GM23248 (cell line): Measurements from ENCODE around the gene CD33. TPM values are rescaled to one million over a fixed set of nuclear protein-coding genes. Genes with fewer than 3 reads are reported as not detected.

ENCODE experiments used
- DNase-seq: peaks from one replicate; pipeline ENCODE4 v3.0.0-alpha.2; 2015
- H2AFZ ChIP-seq: fragments of 200-600 bp; sonication (generic); 2 replicates; pipeline ENCODE4 v1.6.1; 2016; ENCODE audit warnings: antibody characterized with exemption
- H3F3A ChIP-seq: fragments of 200-600 bp; sonication (generic); 2 replicates; pipeline ENCODE4 v1.6.1; 2016; ENCODE audit warnings: mild to moderate bottlenecking, antibody characterized with exemption, mixed run types; ENCODE audit not compliant: insufficient read depth
- H3K27ac ChIP-seq: fragments of 200-600 bp; sonication (generic); 2 replicates; pipeline ENCODE4 v1.5.1; 2016; ENCODE audit warnings: mild to moderate bottlenecking
- H3K27me3 ChIP-seq: fragments of 200-600 bp; sonication (generic); replicated peaks from 2 replicates; pipeline ENCODE4 v1.6.1; 2016; ENCODE audit warnings: mild to moderate bottlenecking; ENCODE audit not compliant: insufficient read depth
- H3K36me3 ChIP-seq: fragments of 200-600 bp; sonication (generic); 2 replicates; pipeline ENCODE4 v1.6.1; 2016; ENCODE audit warnings: low read depth, mild to moderate bottlenecking
- H3K4me1 ChIP-seq: fragments of 200-600 bp; sonication (generic); 2 replicates; pipeline ENCODE4 v1.6.1; 2016; ENCODE audit warnings: mild to moderate bottlenecking; ENCODE audit not compliant: insufficient read depth
- H3K4me2 ChIP-seq: fragments of 200-600 bp; sonication (generic); one replicate; pipeline ENCODE4 v1.6.1; 2016; ENCODE audit warnings: mild to moderate bottlenecking; ENCODE audit not compliant: unreplicated experiment
- H3K4me3 ChIP-seq: fragments of 200-600 bp; sonication (generic); 2 replicates; pipeline ENCODE4 v1.5.1; 2016; ENCODE audit warnings: mild to moderate bottlenecking
- H3K79me2 ChIP-seq: fragments of 200-600 bp; sonication (generic); 2 replicates; pipeline ENCODE4 v1.6.1; 2016; ENCODE audit warnings: mild to moderate bottlenecking; ENCODE audit not compliant: insufficient read depth
- H3K9ac ChIP-seq: fragments of 200-600 bp; sonication (generic); 2 replicates; pipeline ENCODE4 v1.6.1; 2016; ENCODE audit warnings: mild to moderate bottlenecking
- H3K9me2 ChIP-seq: fragments of 200-600 bp; sonication (generic); 2 replicates; pipeline ENCODE4 v1.6.1; 2016; ENCODE audit warnings: mixed run types, mild to moderate bottlenecking, moderate library complexity; ENCODE audit not compliant: insufficient read depth
- H3K9me3 ChIP-seq: fragments of 200-600 bp; sonication (generic); one replicate; pipeline ENCODE4 v1.6.1; 2017; ENCODE audit warnings: low read depth
- H4K20me1 ChIP-seq: fragments of 200-600 bp; sonication (generic); 2 replicates; pipeline ENCODE4 v1.6.0; 2016; ENCODE audit not compliant: insufficient read depth
- EZH2 ChIP-seq: fragments of 200-600 bp; sonication (generic); IDR thresholded peaks from 2 replicates; pipeline ENCODE4 v1.6.1; 2018; ENCODE audit warnings: antibody characterized with exemption, mild to moderate bottlenecking; ENCODE audit not compliant: insufficient read depth, poor library complexity, severe bottlenecking
- EZH2phosphoT487 ChIP-seq: fragments of 200-600 bp; sonication (generic); IDR thresholded peaks from 2 replicates; pipeline ENCODE4 v1.6.1; 2018; ENCODE audit warnings: antibody characterized with exemption, moderate library complexity, mild to moderate bottlenecking, low read depth; ENCODE audit not compliant: insufficient read depth
- WGBS, 2 experiments: methylation state at CpG; one replicate each; pipeline ENCODE4 v1.1.6; 2015 to 2017; ENCODE audit warnings: low lambda C conversion rate in 2 of 2, low coverage in 1 of 2; ENCODE audit errors: missing lambda C conversion rate in 2 of 2; 5-methylcytosine and 5-hydroxymethylcytosine counted together
- in situ Hi-C: fragments of 300-500 bp; cut with MboI; formaldehyde crosslinking; loops from 2 replicates; pipeline ENCODE4 v1.15.0; 2020
- polyA plus RNA-seq: library from polyadenylated mRNA; unstranded; fragments of >200 nt; fragmentation: Nextera tagmentation; extraction: Ambion mirVana; gene quantifications from 2 replicates; pipeline ENCODE4 v1.2.1, GENCODE V29; 2016
- total RNA-seq: library from RNA; depleted of rRNA; stranded (reverse); fragments of >200 nt; shearing (Covaris generic); gene quantifications from 2 replicates; pipeline ENCODE4 v1.2.3, GENCODE V29; 2014

CD33 gene
- total and polyA plus RNA-seq, 2 experiments from 2014 or later, result 0.30 TPM; not detected in 1

GRCh38 chr19:51246164-51246552 lies 21.3 kb downstream of the CD33 start:
- H3K9me2 ChIP-seq, result no peaks in the 10 kb centered on the region
- H4K20me1 ChIP-seq, result no peaks in the 10 kb centered on the region
- TF ChIP-seq EZH2 (no peak), EZH2phosphoT487 (no peak)
- no peak overlapping the region for H3K4me3 ChIP-seq
- H3K27ac ChIP-seq, result no peak overlapping the region
- H3K9me3 ChIP-seq, result no peaks in the 10 kb centered on the region
- DNase-seq, result no peak
- H3K27me3 ChIP-seq, result no peaks in the 10 kb centered on the region
- no peaks in the 10 kb centered on the region for H3K4me1 ChIP-seq
- WGBS, 2 experiments, result 39 to 43% methylated on average over 5 of the region's 5 CpGs
- in situ Hi-C loops, result no loop called here
- no peak overlapping the region for H3K4me2 ChIP-seq
- H3K9ac ChIP-seq, result no peak overlapping the region
- no peaks in the 10 kb centered on the region for H3K36me3 ChIP-seq
- no peaks in the 10 kb centered on the region for H3K79me2 ChIP-seq
- H2AFZ ChIP-seq, result no peak overlapping the region
- H3F3A ChIP-seq, result no peaks in the 10 kb centered on the region

- Histone ChIP-seq H3K9me2 (no peaks in the 10 kb centered on the region), H3K36me3 (no peaks in the 10 kb centered on the region), H4K20me1 (no peaks in the 10 kb centered on the region), H3K27me3 (no peaks in the 10 kb centered on the region), H3K4me3 (no peak overlapping the region), H3K4me1 (no peaks in the 10 kb centered on the region), H3K9me3 (no peaks in the 10 kb centered on the region), H3K9ac (no peak overlapping the region), H3F3A (no peaks in the 10 kb centered on the region), H2AFZ (no peak overlapping the region), H3K27ac (no peak overlapping the region), H3K79me2 (no peaks in the 10 kb centered on the region), H3K4me2 (no peak overlapping the region)
- WGBS, 2 experiments, result 18 to 20% methylated on average over 7 of the region's 7 CpGs
- in situ Hi-C loops, result no loop called here
- no peak for TF ChIP-seq EZH2phosphoT487
- no peak for TF ChIP-seq EZH2
- DNase-seq, result no peak
Observed at GRCh38 chr19:51247972-51248590, 23.2 kb downstream of the CD33 start.

GRCh38 chr19:51250786-51251467 lies 26.0 kb downstream of the CD33 start, which contains the start of gene SIGLECL1:
TSS of gene SIGLECL1 (plus strand) at chr19:51251080. CDS start at chr19:51264073, 12,993 bp downstream.
- H3F3A ChIP-seq, result no peaks in the 10 kb centered on the region
- TF ChIP-seq EZH2 (no peak), EZH2phosphoT487 (no peak)
- no peaks in the 10 kb centered on the region for H3K4me1 ChIP-seq
- H3K9ac ChIP-seq, result no peak within 1 kb of the TSS
- H3K4me3 ChIP-seq, result no peak within 1 kb of the TSS
- no peak within 1 kb of the TSS for H2AFZ ChIP-seq
- no peaks in the 10 kb centered on the region for H3K9me2 ChIP-seq
- no peak within 1 kb of the TSS for H3K27ac ChIP-seq
- no peaks in the 10 kb centered on the region for H3K79me2 ChIP-seq
- no peak for DNase-seq
- no peaks in the 10 kb centered on the region for H3K27me3 ChIP-seq
- H3K4me2 ChIP-seq, result no peak within 1 kb of the TSS
- no peaks in the 10 kb centered on the region for H3K9me3 ChIP-seq
- in situ Hi-C loops, result no loop called here
- no peaks in the 10 kb centered on the region for H4K20me1 ChIP-seq
- H3K36me3 ChIP-seq, result no peaks in the 10 kb centered on the region
- 60 to 70% methylated on average over 23 of the region's 23 CpGs for WGBS, 2 experiments

GRCh38 chr19:51251468-51251820 lies 26.6 kb downstream of the CD33 start:
- no peak for DNase-seq
- no peak overlapping the region for H3K4me2 ChIP-seq
- WGBS, 2 experiments, result 43 to 45% methylated on average over 9 of the region's 9 CpGs
- H3K27ac ChIP-seq, result no peak overlapping the region
- in situ Hi-C loops, result no loop called here
- no peak overlapping the region for H3K9ac ChIP-seq
- H3K9me2 ChIP-seq, result no peaks in the 10 kb centered on the region
- no peak for TF ChIP-seq EZH2phosphoT487
- no peak for TF ChIP-seq EZH2
- no peaks in the 10 kb centered on the region for H3K36me3 ChIP-seq
- H3K4me3 ChIP-seq, result no peak overlapping the region
- no peaks in the 10 kb centered on the region for H3K9me3 ChIP-seq
- no peaks in the 10 kb centered on the region for H3K79me2 ChIP-seq
- H3K27me3 ChIP-seq, result no peaks in the 10 kb centered on the region
- H2AFZ ChIP-seq, result no peak overlapping the region
- no peaks in the 10 kb centered on the region for H3F3A ChIP-seq
- H3K4me1 ChIP-seq, result no peaks in the 10 kb centered on the region
- H4K20me1 ChIP-seq, result no peaks in the 10 kb centered on the region
